ENCODE data around the gene CUX1.

CUX1 gene

DNA sequence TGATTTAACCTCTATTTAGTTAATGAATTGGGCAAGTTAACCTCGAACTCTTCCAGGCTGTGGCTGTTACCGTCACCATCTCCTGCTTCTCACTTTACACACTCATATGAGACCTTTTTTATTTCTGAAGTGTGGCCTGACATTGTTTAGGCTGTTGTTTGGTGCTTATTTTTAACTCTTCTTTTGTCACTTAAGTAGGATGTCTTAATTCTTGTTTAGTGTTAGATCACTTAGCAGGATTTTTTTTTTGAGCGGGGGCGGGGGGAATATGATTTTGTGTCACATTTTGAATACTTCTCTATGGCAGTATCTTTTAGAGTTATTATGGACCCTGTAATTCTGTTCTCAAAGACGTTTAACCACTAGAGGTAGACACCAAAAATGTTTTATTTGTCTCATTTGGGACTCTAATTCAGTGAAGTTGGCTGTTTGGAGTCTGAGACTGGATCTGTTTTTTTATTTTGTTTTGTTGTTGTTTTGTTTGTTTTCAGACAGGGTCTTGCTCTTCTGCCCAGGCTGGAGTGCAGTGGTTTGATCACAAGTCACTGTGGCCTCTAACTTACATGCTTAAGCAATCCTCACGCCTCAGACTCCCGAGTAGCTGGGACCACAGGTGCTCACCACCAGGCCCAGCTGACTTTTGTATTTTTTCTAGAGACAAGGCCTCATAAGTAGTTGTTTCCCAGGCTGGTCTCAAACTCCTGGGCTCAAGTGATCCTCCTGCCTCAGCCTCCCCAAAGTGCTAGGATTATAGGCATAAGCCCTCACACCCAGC lies 73.5 kb downstream of the CUX1 start:
- no peak overlapping the region for H3K4me3 ChIP-seq (ENCODE audit: control insufficient read depth, low read depth, low read length)
- no peak for DNase-seq (ENCODE audit: low read depth)
- TF ChIP-seq, protein P1, sequence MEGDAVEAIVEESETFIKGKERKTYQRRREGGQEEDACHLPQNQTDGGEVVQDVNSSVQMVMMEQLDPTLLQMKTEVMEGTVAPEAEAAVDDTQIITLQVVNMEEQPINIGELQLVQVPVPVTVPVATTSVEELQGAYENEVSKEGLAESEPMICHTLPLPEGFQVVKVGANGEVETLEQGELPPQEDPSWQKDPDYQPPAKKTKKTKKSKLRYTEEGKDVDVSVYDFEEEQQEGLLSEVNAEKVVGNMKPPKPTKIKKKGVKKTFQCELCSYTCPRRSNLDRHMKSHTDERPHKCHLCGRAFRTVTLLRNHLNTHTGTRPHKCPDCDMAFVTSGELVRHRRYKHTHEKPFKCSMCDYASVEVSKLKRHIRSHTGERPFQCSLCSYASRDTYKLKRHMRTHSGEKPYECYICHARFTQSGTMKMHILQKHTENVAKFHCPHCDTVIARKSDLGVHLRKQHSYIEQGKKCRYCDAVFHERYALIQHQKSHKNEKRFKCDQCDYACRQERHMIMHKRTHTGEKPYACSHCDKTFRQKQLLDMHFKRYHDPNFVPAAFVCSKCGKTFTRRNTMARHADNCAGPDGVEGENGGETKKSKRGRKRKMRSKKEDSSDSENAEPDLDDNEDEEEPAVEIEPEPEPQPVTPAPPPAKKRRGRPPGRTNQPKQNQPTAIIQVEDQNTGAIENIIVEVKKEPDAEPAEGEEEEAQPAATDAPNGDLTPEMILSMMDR (IDR thresholded peaks at IDR 0.05; ENCODE audit: control insufficient read depth, insufficient read depth, low read depth, low read length, missing control alignments) = no peak

- H3K4me3 ChIP-seq (ENCODE audit: control insufficient read depth, low read depth, low read length) = no peak overlapping the region
- no peak for DNase-seq (ENCODE audit: low read depth)
- TF ChIP-seq, protein P1 (IDR thresholded peaks at IDR 0.05; ENCODE audit: control insufficient read depth, insufficient read depth, low read depth, low read length, missing control alignments) = no peak
Observed at GRCh38 chr7:101891936-101892640, 74.7 kb downstream of the CUX1 start.

GRCh38 chr7:101893341-101894082 lies 76.1 kb downstream of the CUX1 start:
- no peak overlapping the region for H3K4me3 ChIP-seq (ENCODE audit: control insufficient read depth, low read depth, low read length)
- TF ChIP-seq, protein P1 (IDR thresholded peaks at IDR 0.05; ENCODE audit: control insufficient read depth, insufficient read depth, low read depth, low read length, missing control alignments) = no peak
- DNase-seq (ENCODE audit: low read depth) = no peak

GRCh38 chr7:101896316-101896715 lies 78.9 kb downstream of the CUX1 start:
- TF ChIP-seq, protein P1 (IDR thresholded peaks at IDR 0.05; ENCODE audit: control insufficient read depth, insufficient read depth, low read depth, low read length, missing control alignments) = no peak
- no peak overlapping the region for H3K4me3 ChIP-seq (ENCODE audit: control insufficient read depth, low read depth, low read length)
- DNase-seq (ENCODE audit: low read depth) = no peak

- no peak overlapping the region for H3K4me3 ChIP-seq (ENCODE audit: control insufficient read depth, low read depth, low read length)
- TF ChIP-seq, protein P1 (IDR thresholded peaks at IDR 0.05; ENCODE audit: control insufficient read depth, insufficient read depth, low read depth, low read length, missing control alignments) = no peak
- no peak for DNase-seq (ENCODE audit: low read depth)
Observed at GRCh38 chr7:101896941-101897340, 79.5 kb downstream of the CUX1 start.

DNA sequence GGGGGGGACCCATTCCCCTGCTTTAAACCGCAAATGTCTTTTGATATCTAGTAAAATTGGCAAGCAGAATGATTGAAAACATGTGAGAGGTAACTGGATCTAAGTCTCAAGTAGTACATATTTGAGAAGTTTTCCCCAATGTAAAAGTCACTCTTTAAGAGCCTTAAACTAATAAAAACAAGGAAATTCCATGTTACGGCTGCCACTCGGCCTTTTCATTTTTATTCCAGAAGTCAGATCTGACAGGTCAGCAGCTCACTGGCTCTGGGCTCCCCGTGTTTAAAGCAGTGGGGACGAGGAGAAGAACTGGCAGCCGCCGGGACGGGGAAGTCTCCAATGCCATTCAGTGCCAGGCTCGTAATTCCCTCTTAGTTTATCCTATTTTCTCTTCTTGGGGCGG lies 80.7 kb downstream of the CUX1 start:
- TF ChIP-seq, protein P1 (IDR thresholded peaks at IDR 0.05; ENCODE audit: control insufficient read depth, insufficient read depth, low read depth, low read length, missing control alignments) = no peak
- DNase-seq (ENCODE audit: low read depth) = no peak
- H3K4me3 ChIP-seq (ENCODE audit: control insufficient read depth, low read depth, low read length) = no peak overlapping the region
